Uterus (tissue), 4 donors: ENCODE results near the gene ANKRD12. TPM values are rescaled to one million over a fixed set of nuclear protein-coding genes. Genes with fewer than 3 reads are reported as not detected.
"Not testable (repeated sequence)": the region's sequence is repeated elsewhere in the genome, so short reads cannot be mapped to it uniquely, and the experiment has no call there.

Experiments
- DNase-seq, 2 donors: peaks; one replicate each; pipeline ENCODE4 v3.0.0-alpha.2; 2019 to 2020
- H3K27ac ChIP-seq, 2 donors: fragments of 200-600 bp; sonication (generic); 1 replicate in 1 of 2; 2 replicates in 1 of 2; pipeline ENCODE4 v1.5.1; 2016 to 2018
- H3K27me3 ChIP-seq, 2 donors: fragments of 200-600 bp; sonication (generic); one replicate each; pipeline ENCODE4 v1.5.1; 2018 to 2019; ENCODE audit warnings: control low read depth in 1 of 2
- H3K36me3 ChIP-seq, 2 donors: fragments of 200-600 bp; sonication (generic); one replicate each; pipeline ENCODE4 v1.5.1; 2019; ENCODE audit warnings: control low read depth in 1 of 2
- H3K4me1 ChIP-seq, 2 donors: fragments of 200-600 bp; sonication (generic); one replicate each; pipeline ENCODE4 v1.5.1; 2018 to 2019; ENCODE audit warnings: control low read depth in 1 of 2
- H3K4me3 ChIP-seq, 2 donors: fragments of 200-600 bp; sonication (generic); 1 replicate in 1 of 2; 2 replicates in 1 of 2; pipeline ENCODE4 v1.5.1; 2018 to 2019; ENCODE audit warnings: mild to moderate bottlenecking in 1 of 2
- H3K9me3 ChIP-seq, 2 donors: fragments of 200-600 bp; sonication (generic); one replicate each; pipeline ENCODE4 v1.5.1; 2019; ENCODE audit warnings: control low read depth in 1 of 2
- CTCF ChIP-seq, 4 experiments: fragments of 200-600 bp in 2 of 4; fragments of 450-650 bp in 2 of 4; sonication (generic) in 2 of 4; IDR thresholded peaks; one replicate each; pipeline ENCODE4 v1.5.1; 2016 to 2019; ENCODE audit warnings: antibody characterized with exemption in 4 of 4, mild to moderate bottlenecking in 2 of 4, moderate library complexity in 1 of 4
- POLR2A ChIP-seq, 2 donors: fragments of 450-650 bp; IDR thresholded peaks; one replicate each; pipeline ENCODE4 v1.6.1; 2016; ENCODE audit warnings: antibody characterized with exemption in 2 of 2, mild to moderate bottlenecking in 1 of 2, moderate library complexity in 1 of 2
- intact Hi-C: fragments of 100-400 bp; cut with DNase I; formaldehyde crosslinking; loops from one replicate; pipeline ENCODE4 v1.15.1; 2023; ENCODE audit warnings: low total_unique reads
- total RNA-seq, 4 donors: library from RNA; depleted of rRNA in 3 of 4; stranded (reverse); fragments of >200 nt in 3 of 4; gene quantifications; one replicate each; pipeline versions ENCODE4 v1.1.0 to v1.2.4, GENCODE V29; 2014 to 2023
- donor health status: DM: yes; HTN: yes; CAD: no.

Gene ANKRD12
- total RNA-seq, result 100 to 1,000 TPM in 1 of 4 donors, 10 to 100 TPM in 3; 29.1 to 122 (median 43.6) TPM

- Histone ChIP-seq H3K4me3 (peak within 1 kb of the TSS; percentile 81 to 82), H3K27ac (peak within 1 kb of the TSS; percentile 98 to 100), H3K4me1 (peaks cover 13 to 14% of the 10 kb centered on the region in 2 donors), H3K27me3 (no peaks in the 10 kb centered on the region), H3K9me3 (no peaks in the 10 kb centered on the region), H3K36me3 (no peaks in the 10 kb centered on the region)
- peak; percentile 94 to 97 for DNase-seq
- intact Hi-C loops, result loop anchor here (5.0 kb wide), 1 partner anchor 34 kb away; the partner anchor contains the start of gene NDUFV2
- peak; percentile 71 to 91 for TF ChIP-seq POLR2A (IDR thresholded peaks at IDR 0.05)
- TF ChIP-seq CTCF (IDR thresholded peaks at IDR 0.05), result no peak
Observed at GRCh38 chr18:9136315-9137155, at the start of gene ANKRD12. TSS of gene ANKRD12 (plus strand) at chr18:9136781. CDS start at chr18:9182433, 45,652 bp downstream.

GRCh38 chr18:9087144-9087543, 49.4 kb upstream of the ANKRD12 start:
- Histone ChIP-seq H3K4me3 (no peak overlapping the region), H3K4me1 (no peaks in the 10 kb centered on the region), H3K27ac (no peak overlapping the region), H3K9me3 (no peaks in the 10 kb centered on the region), H3K27me3 (no peaks in the 10 kb centered on the region), H3K36me3 (no peaks in the 10 kb centered on the region)
- intact Hi-C loops, result no loop called here
- DNase-seq, result no peak
- TF ChIP-seq POLR2A (IDR thresholded peaks at IDR 0.05), result no peak
- no peak for TF ChIP-seq CTCF (IDR thresholded peaks at IDR 0.05)

- Histone ChIP-seq H3K4me1 (no peaks in the 10 kb centered on the region), H3K27ac (no peak overlapping the region), H3K9me3 (no peaks in the 10 kb centered on the region), H3K36me3 (no peaks in the 10 kb centered on the region), H3K4me3 (no peak overlapping the region), H3K27me3 (no peaks in the 10 kb centered on the region)
- TF ChIP-seq POLR2A (IDR thresholded peaks at IDR 0.05), result no peak
- no peak for TF ChIP-seq CTCF (IDR thresholded peaks at IDR 0.05)
- intact Hi-C loops, result no loop called here
- DNase-seq, result no peak
Observed at GRCh38 chr18:9088252-9088651, 48.3 kb upstream of the ANKRD12 start.

GRCh38 chr18:9088727-9089126, 47.9 kb upstream of the ANKRD12 start:
- H3K4me3 ChIP-seq, intact Hi-C loops, H3K27me3 ChIP-seq, DNase-seq, H3K36me3 ChIP-seq, H3K4me1 ChIP-seq, H3K27ac ChIP-seq, H3K9me3 ChIP-seq: not testable (repeated sequence)

GRCh38 chr18:9090578-9090977, 46.0 kb upstream of the ANKRD12 start:
- no peak for DNase-seq
- no peaks in the 10 kb centered on the region for H3K27me3 ChIP-seq
- no peak overlapping the region for H3K27ac ChIP-seq
- intact Hi-C loops, result no loop called here
- TF ChIP-seq POLR2A (IDR thresholded peaks at IDR 0.05) (no peak), CTCF (IDR thresholded peaks at IDR 0.05) (no peak)
- no peaks in the 10 kb centered on the region for H3K36me3 ChIP-seq
- H3K4me1 ChIP-seq, result no peaks in the 10 kb centered on the region
- no peak overlapping the region for H3K4me3 ChIP-seq
- H3K9me3 ChIP-seq, result no peaks in the 10 kb centered on the region
